Parathyroid adenoma (tissue), 2 donors: Measurements from ENCODE around the gene LCP2.

Source experiments
- H2AFZ ChIP-seq: fragments of 300-600 bp; sonication (generic); one replicate; pipeline ENCODE4 v1.7.0; 2017; ENCODE audit warnings: antibody characterized with exemption, mild to moderate bottlenecking
- H3K27ac ChIP-seq: fragments of 300-600 bp; sonication (generic); one replicate; pipeline ENCODE4 v1.7.0; 2017
- H3K27me3 ChIP-seq: fragments of 300-600 bp; sonication (generic); one replicate; pipeline ENCODE4 v1.7.0; 2017; ENCODE audit warnings: low read length; ENCODE audit not compliant: control insufficient read depth, insufficient read depth
- H3K36me3 ChIP-seq: fragments of 300-600 bp; sonication (generic); one replicate; pipeline ENCODE4 v1.7.0; 2017; ENCODE audit warnings: low read length; ENCODE audit not compliant: control insufficient read depth, insufficient read depth
- H3K4me1 ChIP-seq: fragments of 300-600 bp; sonication (generic); one replicate; pipeline ENCODE4 v1.7.0; 2017; ENCODE audit warnings: control low read depth
- H3K4me2 ChIP-seq: fragments of 300-600 bp; sonication (generic); one replicate; pipeline ENCODE4 v1.7.0; 2017; ENCODE audit warnings: low read length
- H3K4me3 ChIP-seq: fragments of 300-600 bp; sonication (generic); one replicate; pipeline ENCODE4 v1.7.0; 2017; ENCODE audit warnings: low read depth, low read length
- H3K79me2 ChIP-seq: fragments of 300-600 bp; sonication (generic); one replicate; pipeline ENCODE4 v1.7.0; 2017; ENCODE audit warnings: control low read depth
- H3K9ac ChIP-seq: fragments of 300-600 bp; sonication (generic); one replicate; pipeline ENCODE4 v1.7.0; 2017; ENCODE audit warnings: mild to moderate bottlenecking
- H3K9me3 ChIP-seq: fragments of 300-600 bp; sonication (generic); one replicate; pipeline ENCODE4 v1.7.0; 2017; ENCODE audit warnings: low read length; ENCODE audit not compliant: control insufficient read depth
- CTCF ChIP-seq: fragments of 300-600 bp; sonication (generic); IDR thresholded peaks from one replicate; pipeline ENCODE4 v1.7.0; 2017; ENCODE audit warnings: antibody characterized with exemption, mild to moderate bottlenecking
- donor health status: primary hyperparathyroidism.

Gene LCP2

GRCh38 chr5:170293273-170293672 is 4.3 kb downstream of the LCP2 start:
- no peak overlapping the region for H3K27ac ChIP-seq
- H3K4me1 ChIP-seq: no peaks in the 10 kb centered on the region
- no peak for TF ChIP-seq CTCF
- H3K79me2 ChIP-seq: no peaks in the 10 kb centered on the region
- no peak overlapping the region for H3K9ac ChIP-seq
- H3K4me3 ChIP-seq: no peak overlapping the region
- H3K4me2 ChIP-seq: no peak overlapping the region
- no peaks in the 10 kb centered on the region for H3K36me3 ChIP-seq
- no peaks in the 10 kb centered on the region for H3K27me3 ChIP-seq
- H2AFZ ChIP-seq: no peak overlapping the region
- no peaks in the 10 kb centered on the region for H3K9me3 ChIP-seq

GRCh38 chr5:170292179-170293104 is 5.1 kb downstream of the LCP2 start:
- Histone ChIP-seq H3K27me3 (no peaks in the 10 kb centered on the region), H3K4me2 (no peak overlapping the region), H2AFZ (no peak overlapping the region), H3K4me1 (no peaks in the 10 kb centered on the region), H3K79me2 (no peaks in the 10 kb centered on the region), H3K27ac (no peak overlapping the region), H3K4me3 (no peak overlapping the region), H3K9me3 (no peaks in the 10 kb centered on the region), H3K36me3 (no peaks in the 10 kb centered on the region), H3K9ac (no peak overlapping the region)
- no peak for TF ChIP-seq CTCF

DNA sequence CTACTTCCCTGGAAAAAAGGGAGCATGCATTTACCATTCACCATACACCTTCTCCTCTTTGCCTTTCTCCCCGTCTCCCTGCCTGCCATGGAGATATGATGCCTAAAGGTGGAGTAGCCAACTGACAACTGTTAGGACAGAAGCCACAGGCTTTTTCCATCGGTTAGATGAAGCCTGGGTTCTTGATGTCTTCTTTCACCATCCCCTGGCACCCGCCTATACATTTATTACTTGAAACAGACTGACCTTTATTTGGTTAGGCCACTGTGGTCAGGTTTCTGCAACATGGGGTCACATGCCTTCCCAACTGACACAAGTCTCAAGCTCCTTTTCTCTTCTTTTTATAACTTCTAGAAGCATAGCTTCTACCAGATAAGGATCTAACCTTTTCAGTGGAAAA is 7.1 kb downstream of the LCP2 start:
- no peaks in the 10 kb centered on the region for H3K4me1 ChIP-seq
- H2AFZ ChIP-seq: no peak overlapping the region
- no peaks in the 10 kb centered on the region for H3K79me2 ChIP-seq
- no peak overlapping the region for H3K9ac ChIP-seq
- no peak for TF ChIP-seq CTCF
- no peak overlapping the region for H3K4me2 ChIP-seq
- no peak overlapping the region for H3K27ac ChIP-seq
- no peak overlapping the region for H3K4me3 ChIP-seq
- H3K9me3 ChIP-seq: no peaks in the 10 kb centered on the region
- H3K27me3 ChIP-seq: no peaks in the 10 kb centered on the region
- H3K36me3 ChIP-seq: no peaks in the 10 kb centered on the region

DNA sequence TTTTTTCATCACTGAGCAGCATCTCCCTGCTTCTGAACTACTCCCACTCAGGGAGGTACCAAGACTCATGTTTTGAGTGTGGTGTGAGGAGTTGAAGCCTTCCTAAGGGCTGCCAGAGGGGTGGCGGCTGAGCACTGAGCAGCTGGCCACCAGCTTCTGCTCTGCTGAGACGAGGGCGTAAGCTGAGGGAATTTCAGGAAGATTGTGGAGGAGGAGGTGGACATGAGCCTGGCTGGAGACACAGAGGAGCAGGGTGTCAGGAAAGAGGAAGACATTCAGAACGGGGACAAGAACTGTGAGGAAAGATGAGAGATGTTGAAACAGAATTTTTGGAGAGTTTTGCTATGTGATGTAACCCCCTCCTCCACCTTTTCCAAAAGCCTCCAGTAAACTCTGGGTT is 7.8 kb downstream of the LCP2 start:
- Histone ChIP-seq H3K9ac (no peak overlapping the region), H3K27me3 (no peaks in the 10 kb centered on the region), H3K36me3 (no peaks in the 10 kb centered on the region), H3K4me2 (no peak overlapping the region), H3K4me3 (no peak overlapping the region), H3K27ac (no peak overlapping the region), H2AFZ (no peak overlapping the region), H3K9me3 (no peaks in the 10 kb centered on the region), H3K4me1 (no peaks in the 10 kb centered on the region), H3K79me2 (no peaks in the 10 kb centered on the region)
- no peak for TF ChIP-seq CTCF

DNA sequence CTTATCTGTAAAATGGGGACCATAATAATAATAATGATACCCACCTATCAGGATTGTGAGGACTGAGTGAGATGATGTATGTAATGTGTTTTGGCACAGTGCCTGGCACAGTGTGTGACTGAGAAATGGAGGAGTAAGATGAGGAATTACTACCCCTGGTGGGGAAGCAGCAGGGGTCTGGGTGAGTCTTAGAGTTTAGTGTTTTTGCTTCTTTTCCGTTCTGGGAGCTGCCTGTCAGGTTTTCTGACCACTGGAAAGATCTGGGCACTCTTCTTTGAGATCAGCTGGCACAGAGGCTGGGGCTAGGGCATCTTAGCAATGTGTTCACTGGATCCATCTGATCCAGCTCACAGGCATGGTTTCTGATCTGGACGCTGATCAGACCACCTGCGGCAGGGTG is 8.5 kb downstream of the LCP2 start:
- H3K36me3 ChIP-seq: no peaks in the 10 kb centered on the region
- H3K9me3 ChIP-seq: no peaks in the 10 kb centered on the region
- H3K4me2 ChIP-seq: no peak overlapping the region
- no peak overlapping the region for H3K4me3 ChIP-seq
- no peak overlapping the region for H3K9ac ChIP-seq
- H3K27ac ChIP-seq: no peak overlapping the region
- H3K79me2 ChIP-seq: no peaks in the 10 kb centered on the region
- no peak overlapping the region for H2AFZ ChIP-seq
- no peaks in the 10 kb centered on the region for H3K27me3 ChIP-seq
- no peak for TF ChIP-seq CTCF
- H3K4me1 ChIP-seq: no peaks in the 10 kb centered on the region
